Sigmoid colon (tissue), 7 donors: ENCODE data around the gene CSNK1G3. TPM values are rescaled to one million over a fixed set of nuclear protein-coding genes. Genes with fewer than 3 reads are reported as not detected.

ENCODE experiments used
- DNase-seq: peaks from one replicate; pipeline ENCODE4 v3.0.0-alpha.2; 2019
- H3K27ac ChIP-seq, 4 donors: fragments of 200-600 bp; sonication (generic); one replicate each; pipeline ENCODE4 v1.5.1; 2016 to 2019; ENCODE audit warnings: mild to moderate bottlenecking in 1 of 4
- H3K27me3 ChIP-seq, 3 donors: fragments of 200-600 bp; sonication (generic); one replicate each; pipeline ENCODE4 v1.5.1; 2019; ENCODE audit warnings: mild to moderate bottlenecking in 1 of 3
- H3K36me3 ChIP-seq, 4 donors: fragments of 200-600 bp; sonication (generic); one replicate each; pipeline ENCODE4 v1.5.1; 2016 to 2019
- H3K4me1 ChIP-seq, 4 donors: fragments of 200-600 bp; sonication (generic); one replicate each; pipeline ENCODE4 v1.5.1; 2017 to 2019
- H3K4me3 ChIP-seq, 4 donors: fragments of 200-600 bp; sonication (generic); one replicate each; pipeline ENCODE4 v1.5.1; 2017 to 2019; ENCODE audit warnings: mild to moderate bottlenecking in 2 of 4, moderate library complexity in 1 of 4
- H3K9me3 ChIP-seq, 4 donors: fragments of 200-600 bp in 3 of 4; sonication (generic) in 3 of 4; one replicate each; pipeline versions ENCODE4 v1.5.1 to v1.6.1; 2013 to 2019
- EP300 ChIP-seq, 4 donors: sonication (generic); formaldehyde crosslinking; IDR thresholded peaks; one replicate each; pipeline ENCODE4 v1.6.1; 2017; ENCODE audit warnings: antibody characterized with exemption in 4 of 4
- POLR2A ChIP-seq, 2 donors: fragments of 450-650 bp; IDR thresholded peaks; one replicate each; pipeline ENCODE4 v1.6.1; 2016; ENCODE audit warnings: antibody characterized with exemption in 2 of 2, mild to moderate bottlenecking in 2 of 2, moderate library complexity in 2 of 2
- POLR2AphosphoS5 ChIP-seq, 4 donors: sonication (generic); formaldehyde crosslinking; IDR thresholded peaks; one replicate each; pipeline ENCODE4 v1.6.1; 2017; ENCODE audit warnings: antibody characterized with exemption in 4 of 4
- WGBS, 2 donors: extraction: QIAGEN DNeasy Blood & Tissue Kit; methylation state at CpG; one replicate each; pipeline ENCODE4 v1.1.7; 2013; 5-methylcytosine and 5-hydroxymethylcytosine counted together
- intact Hi-C: fragments of 100-400 bp; cut with DNase I; formaldehyde crosslinking; loops from one replicate; pipeline ENCODE4 v1.15.1; 2023
- polyA plus RNA-seq, 3 donors: library from polyadenylated mRNA; stranded (reverse); fragments of 200-250 nt; gene quantifications; one replicate each; pipeline ENCODE4 v1.2.3, GENCODE V29; 2013
- total RNA-seq, 4 donors: library from RNA; depleted of rRNA; stranded (reverse); fragments of >200 nt; gene quantifications; one replicate each; pipeline ENCODE4 v1.1.0, GENCODE V29; 2016
- TF ChIP-seq, protein P1 (sequence below), 4 experiments: fragments of 450-650 bp in 3 of 4; fragments of 200-600 bp in 1 of 4; IDR thresholded peaks; one replicate each; pipeline ENCODE4 v1.5.1; 2016 to 2019; ENCODE audit warnings: antibody characterized with exemption in 4 of 4, mild to moderate bottlenecking in 3 of 4, moderate library complexity in 2 of 4
- donor health status: healthy with polysubstance abuse.
- donor health status: Bipolar disorder and iron deficiency.
- donor health status: healthy.

Gene CSNK1G3
- total and polyA plus RNA-seq, 7 donors: 21.6 to 99.6 (median 55.8) TPM

GRCh38 chr5:123610665-123611405 lies 98.9 kb downstream of the CSNK1G3 start:
- TF ChIP-seq, protein P1, sequence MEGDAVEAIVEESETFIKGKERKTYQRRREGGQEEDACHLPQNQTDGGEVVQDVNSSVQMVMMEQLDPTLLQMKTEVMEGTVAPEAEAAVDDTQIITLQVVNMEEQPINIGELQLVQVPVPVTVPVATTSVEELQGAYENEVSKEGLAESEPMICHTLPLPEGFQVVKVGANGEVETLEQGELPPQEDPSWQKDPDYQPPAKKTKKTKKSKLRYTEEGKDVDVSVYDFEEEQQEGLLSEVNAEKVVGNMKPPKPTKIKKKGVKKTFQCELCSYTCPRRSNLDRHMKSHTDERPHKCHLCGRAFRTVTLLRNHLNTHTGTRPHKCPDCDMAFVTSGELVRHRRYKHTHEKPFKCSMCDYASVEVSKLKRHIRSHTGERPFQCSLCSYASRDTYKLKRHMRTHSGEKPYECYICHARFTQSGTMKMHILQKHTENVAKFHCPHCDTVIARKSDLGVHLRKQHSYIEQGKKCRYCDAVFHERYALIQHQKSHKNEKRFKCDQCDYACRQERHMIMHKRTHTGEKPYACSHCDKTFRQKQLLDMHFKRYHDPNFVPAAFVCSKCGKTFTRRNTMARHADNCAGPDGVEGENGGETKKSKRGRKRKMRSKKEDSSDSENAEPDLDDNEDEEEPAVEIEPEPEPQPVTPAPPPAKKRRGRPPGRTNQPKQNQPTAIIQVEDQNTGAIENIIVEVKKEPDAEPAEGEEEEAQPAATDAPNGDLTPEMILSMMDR (IDR thresholded peaks at IDR 0.05): peak; percentile 87 to 97 (median 92)
- TF ChIP-seq POLR2A (IDR thresholded peaks at IDR 0.05): no peak

GRCh38 chr5:123611406-123611709 lies 99.4 kb downstream of the CSNK1G3 start:
- TF ChIP-seq, protein P1 (IDR thresholded peaks at IDR 0.05): no peak
- TF ChIP-seq EP300 (IDR thresholded peaks at IDR 0.05) (no peak), POLR2A (IDR thresholded peaks at IDR 0.05) (no peak), POLR2AphosphoS5 (IDR thresholded peaks at IDR 0.05) (no peak)

More at GRCh38 chr5:123610665-123611405, 98.9 kb downstream of the CSNK1G3 start:
- no peak overlapping the region for H3K4me3 ChIP-seq
- intact Hi-C loops: loop anchor here (2.0 kb wide), 1 partner anchor 188 kb away; the partner anchor contains the start of gene CEP120
- DNase-seq: no peak
- H3K27ac ChIP-seq: no peak overlapping the region
- peaks cover 0 to 19% (median 2%) of the 10 kb centered on the region in 4 donors for H3K36me3 ChIP-seq
- no peaks in the 10 kb centered on the region for H3K27me3 ChIP-seq
- no peaks in the 10 kb centered on the region for H3K4me1 ChIP-seq
- no peaks in the 10 kb centered on the region for H3K9me3 ChIP-seq
- 40 to 51% methylated on average over 5 of the region's 5 CpGs for WGBS, 2 donors

DNA sequence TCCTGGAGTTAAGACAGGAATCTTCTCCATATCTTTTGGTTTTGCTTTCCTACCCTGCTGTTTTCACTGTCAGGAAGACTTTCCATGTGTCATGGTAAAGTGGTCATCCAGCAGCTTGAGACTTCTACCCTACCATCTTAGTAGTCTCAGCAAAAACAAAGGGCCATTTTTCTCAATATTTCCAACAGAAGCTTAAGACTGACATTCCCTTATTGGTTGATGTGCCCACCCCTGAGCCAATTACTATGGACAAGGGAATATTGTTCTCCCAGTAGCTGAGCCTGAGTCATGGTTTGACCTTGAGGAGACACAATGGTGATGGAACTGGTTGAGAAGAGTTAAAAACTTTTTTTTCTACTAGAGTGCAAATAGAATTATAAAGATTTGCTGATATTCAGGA lies 105.6 kb downstream of the CSNK1G3 start:
- H3K27me3 ChIP-seq: no peaks in the 10 kb centered on the region
- peaks cover 0 to 25% (median 2%) of the 10 kb centered on the region in 4 donors for H3K36me3 ChIP-seq
- intact Hi-C loops: no loop called here
- no peaks in the 10 kb centered on the region for H3K4me1 ChIP-seq
- H3K9me3 ChIP-seq: no peaks in the 10 kb centered on the region
- no peak for DNase-seq
- H3K4me3 ChIP-seq: no peak overlapping the region
- TF ChIP-seq POLR2A (IDR thresholded peaks at IDR 0.05) (no peak), POLR2AphosphoS5 (IDR thresholded peaks at IDR 0.05) (no peak), EP300 (IDR thresholded peaks at IDR 0.05) (no peak)
- TF ChIP-seq, protein P1 (IDR thresholded peaks at IDR 0.05): no peak
- H3K27ac ChIP-seq: no peak overlapping the region

More at GRCh38 chr5:123611406-123611709, 99.4 kb downstream of the CSNK1G3 start:
- Histone ChIP-seq H3K36me3 (peaks cover 0 to 23% (median 2%) of the 10 kb centered on the region in 4 donors), H3K4me1 (no peaks in the 10 kb centered on the region), H3K27ac (no peak overlapping the region), H3K9me3 (no peaks in the 10 kb centered on the region), H3K4me3 (no peak overlapping the region), H3K27me3 (no peaks in the 10 kb centered on the region)
- DNase-seq: no peak
- intact Hi-C loops: loop anchor here (2.0 kb wide), 1 partner anchor 189 kb away; the partner anchor contains the start of gene CEP120
- WGBS, 2 donors: 59 to 77% methylated on average over 1 of the region's 1 CpG

- Histone ChIP-seq H3K9me3 (peaks cover 0 to 10% (median 4%) of the 10 kb centered on the region in 4 donors), H3K27ac (no peak overlapping the region), H3K4me1 (no peaks in the 10 kb centered on the region), H3K36me3 (no peaks in the 10 kb centered on the region), H3K4me3 (no peak overlapping the region), H3K27me3 (no peaks in the 10 kb centered on the region)
- DNase-seq: no peak
- intact Hi-C loops: no loop called here
- TF ChIP-seq EP300 (IDR thresholded peaks at IDR 0.05) (no peak), POLR2AphosphoS5 (IDR thresholded peaks at IDR 0.05) (no peak), POLR2A (IDR thresholded peaks at IDR 0.05) (no peak)
- TF ChIP-seq, protein P1 (IDR thresholded peaks at IDR 0.05): no peak
- WGBS, 2 donors: 92% methylated on average over 2 of the region's 2 CpGs
Observed at GRCh38 chr5:123626051-123626450, 114.1 kb downstream of the CSNK1G3 start.
